Testis (tissue), 3 donors: ENCODE data around the gene EPB41. TPM values are rescaled to one million over a fixed set of nuclear protein-coding genes. Genes with fewer than 3 reads are reported as not detected.
"Not testable (repeated sequence)": the region's sequence is repeated elsewhere in the genome, so short reads cannot be mapped to it uniquely, and the experiment has no call there.

Experiments
- DNase-seq: peaks from one replicate; pipeline ENCODE4 v3.0.0-alpha.2; 2019
- H3K27ac ChIP-seq, 2 donors: fragments of 200-600 bp; sonication (generic); one replicate each; pipeline ENCODE4 v1.5.1; 2019
- H3K27me3 ChIP-seq: fragments of 200-600 bp; sonication (generic); one replicate; pipeline ENCODE4 v1.5.1; 2019
- H3K36me3 ChIP-seq: fragments of 200-600 bp; sonication (generic); one replicate; pipeline ENCODE4 v1.5.1; 2017; ENCODE audit warnings: low read depth; ENCODE audit errors: missing control alignments
- H3K4me1 ChIP-seq: fragments of 200-600 bp; sonication (generic); one replicate; pipeline ENCODE4 v1.5.1; 2019
- H3K4me3 ChIP-seq, 2 donors: fragments of 200-600 bp; sonication (generic); one replicate each; pipeline ENCODE4 v1.5.1; 2017 to 2019
- H3K9me3 ChIP-seq: fragments of 200-600 bp; sonication (generic); one replicate; pipeline ENCODE4 v1.5.1; 2017
- POLR2A ChIP-seq: fragments of 450-650 bp; IDR thresholded peaks from one replicate; pipeline ENCODE4 v1.6.1; 2017; ENCODE audit warnings: antibody characterized with exemption, mild to moderate bottlenecking, moderate library complexity
- WGBS, 2 donors: methylation state at CpG; one replicate each; pipeline ENCODE4 v1.1.5; 2018; 5-methylcytosine and 5-hydroxymethylcytosine counted together
- intact Hi-C: fragments of 100-400 bp; cut with DNase I; formaldehyde crosslinking; loops from one replicate; pipeline ENCODE4 v1.15.1; 2023; ENCODE audit warnings: low total_unique reads
- polyA plus RNA-seq: library from polyadenylated mRNA; stranded (reverse); fragments of 350-450 nt; fragmentation: Illumina TruSeq; extraction: RNeasy Lipid Tissue Mini Kit (QIAGEN cat#74804); gene quantifications from one replicate; pipeline ENCODE4 v1.2.3, GENCODE V29; 2014; ENCODE audit warnings: low read depth, low replicate concordance; ENCODE audit not compliant: insufficient read depth
- total RNA-seq, 2 donors: library from RNA; depleted of rRNA; stranded (reverse); fragments of >200 nt; gene quantifications; one replicate each; pipeline ENCODE4 v1.2.3, GENCODE V29; 2016
- TF ChIP-seq, protein P1 (sequence below), 3 experiments: fragments of 450-650 bp in 2 of 3; fragments of 200-600 bp in 1 of 3; sonication (generic) in 1 of 3; IDR thresholded peaks; one replicate each; pipeline ENCODE4 v1.5.1; 2016 to 2019; ENCODE audit warnings: antibody characterized with exemption in 3 of 3, mild to moderate bottlenecking in 2 of 3, moderate library complexity in 1 of 3

EPB41 gene
- total and polyA plus RNA-seq, 3 donors from 2014 or later, result 23.5 to 66.5 (median 46.6) TPM

GRCh38 chr1:29090937-29091618, 176.7 kb downstream of the EPB41 start:
- Histone ChIP-seq H3K36me3 (no peaks in the 10 kb centered on the region), H3K9me3 (no peaks in the 10 kb centered on the region), H3K27me3 (no peaks in the 10 kb centered on the region), H3K4me1 (peaks cover 3% of the 10 kb centered on the region), H3K4me3 (no peak overlapping the region), H3K27ac (peak overlapping the region in 1 of 2 donors; percentile 41)
- intact Hi-C loops, result no loop called here
- TF ChIP-seq POLR2A, result no peak
- TF ChIP-seq, protein P1, sequence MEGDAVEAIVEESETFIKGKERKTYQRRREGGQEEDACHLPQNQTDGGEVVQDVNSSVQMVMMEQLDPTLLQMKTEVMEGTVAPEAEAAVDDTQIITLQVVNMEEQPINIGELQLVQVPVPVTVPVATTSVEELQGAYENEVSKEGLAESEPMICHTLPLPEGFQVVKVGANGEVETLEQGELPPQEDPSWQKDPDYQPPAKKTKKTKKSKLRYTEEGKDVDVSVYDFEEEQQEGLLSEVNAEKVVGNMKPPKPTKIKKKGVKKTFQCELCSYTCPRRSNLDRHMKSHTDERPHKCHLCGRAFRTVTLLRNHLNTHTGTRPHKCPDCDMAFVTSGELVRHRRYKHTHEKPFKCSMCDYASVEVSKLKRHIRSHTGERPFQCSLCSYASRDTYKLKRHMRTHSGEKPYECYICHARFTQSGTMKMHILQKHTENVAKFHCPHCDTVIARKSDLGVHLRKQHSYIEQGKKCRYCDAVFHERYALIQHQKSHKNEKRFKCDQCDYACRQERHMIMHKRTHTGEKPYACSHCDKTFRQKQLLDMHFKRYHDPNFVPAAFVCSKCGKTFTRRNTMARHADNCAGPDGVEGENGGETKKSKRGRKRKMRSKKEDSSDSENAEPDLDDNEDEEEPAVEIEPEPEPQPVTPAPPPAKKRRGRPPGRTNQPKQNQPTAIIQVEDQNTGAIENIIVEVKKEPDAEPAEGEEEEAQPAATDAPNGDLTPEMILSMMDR (IDR thresholded peaks at IDR 0.05), result no peak
- no peak for DNase-seq

GRCh38 chr1:29092704-29093103, 178.3 kb downstream of the EPB41 start:
- H3K36me3 ChIP-seq, DNase-seq, H3K9me3 ChIP-seq, intact Hi-C loops, H3K27ac ChIP-seq, H3K4me1 ChIP-seq, H3K4me3 ChIP-seq, H3K27me3 ChIP-seq: not testable (repeated sequence)
- 93 to 98% methylated on average over 5 of the region's 5 CpGs for WGBS, 2 donors

DNA sequence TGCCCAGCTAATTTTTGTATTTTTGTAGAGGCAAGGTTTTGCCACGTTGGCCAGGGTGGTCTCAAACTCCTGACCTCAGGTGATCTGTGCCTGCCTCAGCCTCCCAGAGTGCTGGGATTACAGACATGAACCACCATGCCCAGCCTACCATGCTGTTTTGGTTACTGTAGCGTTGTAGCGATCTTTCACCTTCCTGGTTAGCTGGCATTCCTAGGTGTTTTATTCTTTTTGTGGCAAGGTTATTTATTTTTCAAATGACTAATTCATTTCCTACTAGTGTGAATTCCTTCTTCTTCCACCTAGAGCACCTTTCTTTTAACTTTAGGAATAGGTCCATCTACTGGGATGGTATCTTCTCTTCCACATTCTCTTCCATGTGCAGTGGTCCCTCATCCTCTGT, 180.1 kb downstream of the EPB41 start:
- intact Hi-C loops, result no loop called here
- TF ChIP-seq POLR2A, result no peak
- TF ChIP-seq, protein P1 (IDR thresholded peaks at IDR 0.05), result no peak
- 92 to 98% methylated on average over 3 of the region's 3 CpGs for WGBS, 2 donors

GRCh38 chr1:29094954-29095353, 180.6 kb downstream of the EPB41 start:
- H3K9me3 ChIP-seq, result no peaks in the 10 kb centered on the region
- 93 to 97% methylated on average over 1 of the region's 1 CpG for WGBS, 2 donors
- H3K27ac ChIP-seq, result no peak overlapping the region

More for the DNA sequence above, 180.1 kb downstream of the EPB41 start:
- no peak for DNase-seq
- no peak overlapping the region for H3K4me3 ChIP-seq
- H3K27ac ChIP-seq, result no peak overlapping the region
- H3K36me3 ChIP-seq, result no peaks in the 10 kb centered on the region
- no peaks in the 10 kb centered on the region for H3K9me3 ChIP-seq
- peaks cover 3% of the 10 kb centered on the region for H3K4me1 ChIP-seq
- H3K27me3 ChIP-seq, result no peaks in the 10 kb centered on the region

DNA sequence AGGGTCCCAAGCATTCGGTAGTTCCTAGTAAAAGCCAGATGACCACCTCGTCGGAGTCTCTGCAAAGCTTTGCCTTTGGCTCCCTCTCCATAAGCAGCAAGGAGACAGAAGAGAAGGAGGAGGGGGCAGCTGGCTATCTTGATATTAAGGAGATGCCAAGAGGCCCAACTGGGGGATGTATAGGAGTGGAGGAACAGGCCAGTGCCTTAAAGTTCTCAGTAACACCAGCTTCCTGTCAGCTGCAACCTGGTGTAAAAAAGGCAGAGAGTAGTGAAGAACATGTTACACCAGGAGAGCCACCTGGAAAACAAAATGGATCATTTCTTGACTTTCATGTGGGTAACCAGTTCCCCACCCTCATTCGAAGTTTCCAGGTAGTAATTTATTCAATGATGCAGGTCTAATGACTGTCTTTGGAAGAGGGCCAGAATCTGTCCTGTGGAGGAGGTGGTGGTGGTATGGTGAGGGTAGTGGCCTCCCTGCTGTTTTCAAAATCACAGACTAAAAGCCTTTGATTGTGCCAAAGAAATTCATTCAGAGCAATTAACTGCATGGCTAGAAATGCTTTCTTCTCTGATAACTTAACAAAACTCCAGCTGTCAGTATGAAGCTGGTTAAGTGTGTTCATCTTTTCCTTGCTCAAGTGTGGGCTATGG, 182.0 kb downstream of the EPB41 start:
- Histone ChIP-seq H3K36me3 (no peaks in the 10 kb centered on the region), H3K4me3 (no peak overlapping the region), H3K27ac (no peak overlapping the region), H3K27me3 (no peaks in the 10 kb centered on the region), H3K9me3 (no peaks in the 10 kb centered on the region), H3K4me1 (no peaks in the 10 kb centered on the region)
- TF ChIP-seq, protein P1 (IDR thresholded peaks at IDR 0.05), result no peak
- no peak for TF ChIP-seq POLR2A
- intact Hi-C loops, result no loop called here
- WGBS, 2 donors, result 56 to 67% methylated on average over 4 of the region's 4 CpGs
- DNase-seq, result no peak

More at GRCh38 chr1:29094954-29095353, 180.6 kb downstream of the EPB41 start:
- H3K4me3 ChIP-seq, result no peak overlapping the region
- DNase-seq, result no peak
- intact Hi-C loops, result no loop called here
- H3K36me3 ChIP-seq, result no peaks in the 10 kb centered on the region
- H3K4me1 ChIP-seq, result peaks cover 3% of the 10 kb centered on the region
- H3K27me3 ChIP-seq, result no peaks in the 10 kb centered on the region
- TF ChIP-seq, protein P1 (IDR thresholded peaks at IDR 0.05), result no peak
- no peak for TF ChIP-seq POLR2A
